Hematopoietic multipotent progenitor cell treated with erythropoietin and hydrocortisone succinate and interleukin-3 and kit ligand, for 4 days (in vitro differentiated cells): ENCODE measurements around the gene SMAGP.
"Not testable (repeated sequence)": the region's sequence is repeated elsewhere in the genome, so short reads cannot be mapped to it uniquely, and the experiment has no call there.

Experiments
- DNase-seq: peaks from one replicate; pipeline ENCODE4 v3.0.0-alpha.2; 2015

SMAGP gene, protein sequence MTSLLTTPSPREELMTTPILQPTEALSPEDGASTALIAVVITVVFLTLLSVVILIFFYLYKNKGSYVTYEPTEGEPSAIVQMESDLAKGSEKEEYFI

GRCh38 chr12:51270067-51270950, at the start of gene SMAGP:
SMAGP (minus strand) TSS chr12:51270415; CDS start chr12:51269278, 1,137 bp downstream.
- peak; percentile 50 for DNase-seq

DNA sequence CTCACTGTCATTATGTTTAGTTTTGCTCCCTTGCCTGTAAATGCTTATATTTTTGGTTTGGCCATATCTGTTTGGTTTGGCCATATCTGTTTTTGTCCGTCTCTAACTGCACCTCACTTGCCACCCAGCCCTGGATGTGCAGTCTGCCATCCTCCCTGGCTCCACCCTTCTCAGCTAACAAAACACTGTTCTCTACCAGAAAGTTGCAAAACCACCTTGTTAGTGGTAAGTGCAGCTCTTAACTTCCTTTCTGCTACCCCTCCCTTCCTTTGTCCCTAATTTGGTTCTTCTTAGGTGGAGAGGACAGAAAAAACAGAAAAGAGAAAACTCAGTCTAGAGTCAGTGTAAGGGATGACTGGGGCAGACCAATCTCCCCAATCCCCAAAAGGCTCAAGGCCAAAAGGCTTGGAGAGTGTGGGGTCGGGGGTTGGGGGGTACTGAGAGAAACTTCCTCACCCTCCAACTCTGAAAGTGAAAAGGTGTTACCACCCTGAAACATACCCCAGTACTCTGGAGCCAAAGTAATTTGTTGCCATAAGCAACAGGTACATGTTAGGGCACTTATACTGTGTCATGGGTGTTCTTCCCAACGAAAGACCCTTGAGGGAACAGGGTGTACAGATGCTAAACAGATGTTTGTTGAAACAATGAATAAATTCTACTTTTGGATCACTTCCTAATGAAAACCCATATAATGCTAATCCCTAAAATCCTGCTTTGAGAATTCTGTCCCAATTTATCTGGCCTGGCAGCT, 48.8 kb upstream of the SMAGP start:
- DNase-seq = peak; percentile 85

DNA sequence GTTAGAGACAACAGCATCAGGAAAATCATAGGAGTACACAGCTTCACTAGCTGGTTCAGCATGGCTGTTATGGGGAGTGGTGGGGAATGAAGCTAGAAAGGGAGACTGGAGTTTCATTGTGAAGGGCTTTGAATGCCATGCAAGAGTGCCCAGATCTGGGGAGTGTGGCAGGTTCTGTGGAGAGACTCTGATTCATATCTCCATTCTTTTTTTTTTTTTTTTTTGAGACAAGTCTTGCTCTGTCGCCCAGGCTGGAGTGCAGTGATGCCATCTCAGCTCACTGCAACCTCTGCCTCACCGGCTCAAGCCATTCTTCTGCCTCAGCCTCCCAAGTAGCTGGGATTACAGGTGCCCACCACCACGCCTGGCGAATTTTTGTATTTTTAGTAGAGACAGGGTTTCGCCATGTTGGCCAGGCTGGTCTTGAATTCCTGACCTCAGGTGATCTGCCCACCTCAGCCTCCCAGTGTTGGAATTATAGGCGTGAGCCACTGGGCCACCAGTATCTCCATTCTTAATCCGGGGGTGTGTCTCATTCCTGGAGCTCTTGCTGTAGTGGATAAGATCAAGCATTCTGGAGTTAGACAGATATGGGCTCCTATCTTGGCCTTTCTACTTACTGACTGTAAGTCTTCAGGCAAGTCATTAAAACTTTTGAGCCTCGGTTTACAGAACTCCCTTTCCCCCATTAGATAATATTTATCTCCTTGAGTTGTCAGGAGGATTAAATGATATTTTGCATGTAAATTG, 48.0 kb upstream of the SMAGP start:
- DNase-seq = not testable (repeated sequence)

DNA sequence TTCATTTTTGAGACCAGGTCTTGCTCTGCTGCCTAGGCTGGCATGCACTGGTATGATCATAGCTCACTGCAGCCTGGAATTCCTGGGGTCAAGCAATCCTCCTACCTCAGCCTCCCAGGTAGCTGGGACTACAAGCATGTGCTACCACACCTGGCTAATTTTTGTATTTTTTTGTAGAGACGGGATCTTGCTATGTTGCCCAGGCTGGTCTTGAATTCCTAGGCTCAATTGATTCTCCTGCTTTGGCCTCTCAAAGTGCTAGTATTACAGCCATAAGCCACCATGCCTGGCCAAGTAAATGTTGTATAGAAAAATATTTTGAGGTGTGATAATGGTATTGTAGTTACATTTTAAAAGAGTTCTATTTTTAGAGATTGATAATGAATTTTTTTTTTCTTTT, 41.2 kb upstream of the SMAGP start:
- no peak for DNase-seq

DNA sequence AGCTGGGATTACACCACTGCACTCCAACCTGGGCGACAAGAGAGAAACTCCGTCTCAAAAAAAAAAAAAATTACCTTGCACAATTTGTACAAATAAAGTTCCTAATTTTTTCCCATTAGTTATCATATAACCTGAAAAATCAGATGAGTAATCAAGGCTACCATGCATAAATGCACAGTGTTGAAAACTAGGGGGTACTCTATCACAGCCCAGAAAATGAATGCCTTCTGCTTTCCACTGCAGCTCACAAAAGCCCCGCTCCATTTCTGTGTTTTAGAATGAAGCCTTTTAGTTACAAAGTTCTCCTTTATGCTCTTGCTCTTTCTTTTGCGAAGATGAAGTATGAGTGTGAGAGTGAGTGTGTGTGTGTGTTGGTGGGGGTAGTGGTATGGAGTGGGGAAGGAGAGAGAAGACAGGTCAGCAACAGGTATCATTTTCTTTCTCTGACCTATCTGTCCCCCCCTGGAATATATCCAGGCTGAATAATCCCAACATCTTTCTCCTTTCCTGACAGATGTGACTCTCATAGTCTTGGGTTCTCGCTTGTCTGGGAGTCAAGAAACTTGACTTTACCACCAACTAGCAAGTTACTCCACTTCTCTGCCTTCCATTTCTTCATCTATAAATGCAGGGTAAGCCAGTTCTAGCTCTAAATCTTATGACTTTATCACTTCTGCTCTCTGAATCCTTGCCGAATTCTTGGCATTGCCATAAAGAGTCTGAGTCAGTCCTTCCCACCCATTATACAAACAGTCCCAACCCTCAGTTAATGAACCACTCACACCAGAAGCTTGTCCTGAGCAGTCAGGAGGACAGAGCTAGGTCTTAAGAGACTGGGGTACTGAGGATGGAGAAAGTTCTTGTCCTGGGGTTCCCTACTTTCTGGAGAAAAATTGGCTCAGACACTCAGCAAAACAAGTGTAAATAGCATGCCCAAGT, 37.7 kb upstream of the SMAGP start:
- no peak for DNase-seq

GRCh38 chr12:51306507-51306906, 36.3 kb upstream of the SMAGP start:
- DNase-seq = peak; percentile 30

GRCh38 chr12:51300768-51301167, 30.6 kb upstream of the SMAGP start:
- DNase-seq = not testable (repeated sequence)

DNA sequence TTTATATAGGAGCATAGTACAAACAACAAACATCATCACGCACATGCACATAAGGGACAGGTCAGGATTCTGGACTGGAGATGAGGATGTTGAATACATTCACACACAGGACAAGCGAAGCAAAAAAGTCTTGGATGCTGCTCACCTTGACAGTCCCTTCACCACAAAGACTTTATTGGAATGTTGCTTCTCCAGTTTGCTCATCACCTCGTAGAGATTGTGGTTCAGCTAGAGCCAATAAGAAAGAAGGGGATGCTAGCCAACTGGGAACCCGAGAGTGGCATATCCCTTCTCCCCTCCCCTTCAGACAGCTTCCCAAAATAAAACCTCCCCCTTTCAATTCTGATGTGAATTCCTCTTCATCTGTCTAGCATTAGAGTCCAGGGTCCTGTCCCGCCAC, 25.4 kb upstream of the SMAGP start:
- no peak for DNase-seq

DNA sequence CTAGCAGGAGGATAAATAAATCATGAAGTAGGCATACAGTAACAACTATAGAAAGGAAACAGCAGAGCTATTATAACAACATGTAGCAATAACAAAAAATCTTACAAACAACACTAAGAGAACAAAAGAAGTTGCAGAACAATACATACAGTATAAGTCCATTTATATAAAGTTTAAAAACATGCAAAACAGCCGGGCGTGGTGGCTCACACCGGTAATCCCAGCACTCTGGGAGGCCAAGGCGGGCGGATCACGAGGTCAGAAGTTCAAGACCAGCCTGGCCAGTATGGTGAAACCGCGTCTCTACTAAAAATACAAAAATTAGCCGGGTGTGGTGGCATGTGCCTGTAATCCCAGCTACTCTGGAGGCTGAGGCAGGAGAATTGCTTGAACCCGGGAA, 23.9 kb upstream of the SMAGP start:
- DNase-seq = not testable (repeated sequence)

- no peak for DNase-seq
Measured at GRCh38 chr12:51293696-51294095, 23.5 kb upstream of the SMAGP start.

GRCh38 chr12:51291603-51292513, 21.6 kb upstream of the SMAGP start:
- peak; percentile 43 for DNase-seq

- no peak for DNase-seq
Measured at GRCh38 chr12:51285843-51286242, 15.6 kb upstream of the SMAGP start.

- no peak for DNase-seq
Measured at GRCh38 chr12:51281202-51281924, 11.1 kb upstream of the SMAGP start.

- DNase-seq = peak; percentile 22
Measured at GRCh38 chr12:51275088-51275487, 4.9 kb upstream of the SMAGP start.

GRCh38 chr12:51272810-51273209, 2.6 kb upstream of the SMAGP start:
- not testable (repeated sequence) for DNase-seq

DNA sequence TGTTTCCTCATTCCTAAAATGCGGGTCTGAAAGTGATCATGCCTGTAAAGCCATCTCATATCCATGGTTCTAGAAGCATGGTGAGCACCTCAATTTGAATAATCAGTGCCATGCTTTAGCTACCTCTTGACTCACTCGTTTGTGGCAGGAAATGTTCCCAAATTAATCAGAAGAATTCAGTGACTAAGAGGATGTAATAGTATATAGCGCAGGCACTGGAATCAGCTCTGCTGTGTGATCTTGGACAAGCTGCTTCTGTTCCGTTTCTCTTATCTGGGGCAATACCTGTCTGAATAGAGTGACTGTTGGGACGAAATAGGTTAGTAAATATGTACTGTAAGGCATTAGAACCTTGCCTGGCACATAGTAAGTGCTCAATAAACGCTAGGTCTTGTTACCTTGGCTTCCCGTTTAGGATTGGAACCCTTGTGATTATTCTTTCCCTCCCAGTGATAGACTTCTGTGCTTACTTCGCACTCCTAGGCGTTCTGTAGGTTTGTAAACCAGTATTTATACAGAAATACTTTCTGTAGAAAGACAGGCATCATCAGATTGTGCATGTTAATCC, 820 bp upstream of the SMAGP start:
- no peak for DNase-seq

- peak; percentile 72 for DNase-seq
Measured at GRCh38 chr12:51269174-51270066, 795 bp downstream of the SMAGP start.

GRCh38 chr12:51265024-51265423, 5.2 kb downstream of the SMAGP start:
- DNase-seq = no peak

GRCh38 chr12:51264297-51264696, 5.9 kb downstream of the SMAGP start:
- DNase-seq = no peak
